Measurements from ENCODE around the gene DHRS13. TPM values are rescaled to one million over a fixed set of nuclear protein-coding genes. Genes with fewer than 3 reads are reported as not detected.

Gene DHRS13
- total RNA-seq, 1 donor from 2014 or later, result 16.5 TPM

GRCh38 chr17:28912938-28913333, 10.1 kb upstream of the DHRS13 start:
- Histone ChIP-seq H3K27ac (no peak overlapping the region), H3K36me3 (peaks cover 84 to 89% of the 10 kb centered on the region in 2 donors), H3K27me3 (no peaks in the 10 kb centered on the region), H3K4me1 (peaks cover 3 to 11% of the 10 kb centered on the region in 2 donors), H3K9me3 (no peaks in the 10 kb centered on the region), H3K4me3 (no peak overlapping the region)
- intact Hi-C loops (cut with DNase I), result no loop called here
- no peak for DNase-seq (ENCODE audit: low spot score in 2 of 2)
- TF ChIP-seq CTCF (IDR thresholded peaks at IDR 0.05), result no peak

GRCh38 chr17:28912281-28912937, 9.5 kb upstream of the DHRS13 start:
- Histone ChIP-seq H3K4me3 (no peak overlapping the region), H3K9me3 (no peaks in the 10 kb centered on the region), H3K27me3 (no peaks in the 10 kb centered on the region), H3K4me1 (peaks cover 3 to 11% of the 10 kb centered on the region in 2 donors), H3K36me3 (peaks cover 83 to 88% of the 10 kb centered on the region in 2 donors), H3K27ac (no peak overlapping the region)
- intact Hi-C loops (cut with DNase I), result no loop called here
- TF ChIP-seq CTCF (IDR thresholded peaks at IDR 0.05), result peak in 1 of 3 experiments; percentile 10
- DNase-seq (ENCODE audit: low spot score in 2 of 2), result no peak

- intact Hi-C loops (cut with DNase I), result no loop called here
- Histone ChIP-seq H3K27ac (no peak overlapping the region), H3K4me3 (no peak overlapping the region), H3K36me3 (peaks cover 83 to 88% of the 10 kb centered on the region in 2 donors), H3K4me1 (peaks cover 3 to 11% of the 10 kb centered on the region in 2 donors), H3K9me3 (no peaks in the 10 kb centered on the region), H3K27me3 (no peaks in the 10 kb centered on the region)
- DNase-seq (ENCODE audit: low spot score in 2 of 2), result no peak
- no peak for TF ChIP-seq CTCF (IDR thresholded peaks at IDR 0.05)
These were observed 8.6 kb upstream of the DHRS13 start for GRCh38 chr17:28911411-28912045.

GRCh38 chr17:28910534-28910933, 7.7 kb upstream of the DHRS13 start:
- DNase-seq (ENCODE audit: low spot score in 2 of 2), result no peak
- Histone ChIP-seq H3K4me3 (no peak overlapping the region), H3K27ac (no peak overlapping the region), H3K9me3 (no peaks in the 10 kb centered on the region), H3K27me3 (no peaks in the 10 kb centered on the region), H3K4me1 (peaks cover 3 to 11% of the 10 kb centered on the region in 2 donors), H3K36me3 (peaks cover 83 to 92% of the 10 kb centered on the region in 2 donors)
- intact Hi-C loops (cut with DNase I), result no loop called here
- no peak for TF ChIP-seq CTCF (IDR thresholded peaks at IDR 0.05)

- peak in 1 of 2 donors; percentile 80 for DNase-seq (ENCODE audit: low spot score in 2 of 2)
- Histone ChIP-seq H3K27me3 (no peaks in the 10 kb centered on the region), H3K4me1 (peaks cover 3 to 11% of the 10 kb centered on the region in 2 donors), H3K9me3 (no peaks in the 10 kb centered on the region), H3K27ac (peak overlapping the region; percentile 70 to 76), H3K36me3 (peaks cover 71 to 75% of the 10 kb centered on the region in 2 donors), H3K4me3 (no peak overlapping the region)
- intact Hi-C loops (cut with DNase I), result no loop called here
- TF ChIP-seq CTCF (IDR thresholded peaks at IDR 0.05), result no peak
These were observed 5.8 kb upstream of the DHRS13 start for GRCh38 chr17:28908640-28909167.
